ENCODE results near the gene CLEC11A. TPM values are rescaled to one million over a fixed set of nuclear protein-coding genes. Genes with fewer than 3 reads are reported as not detected.

CLEC11A gene
- total and polyA plus RNA-seq, 9 of the 15 experiments (the other 6 are each of a cell fraction or from before 2014, with no cell fraction given) = 0.39 to 43.9 (median 3.4) TPM

DNA sequence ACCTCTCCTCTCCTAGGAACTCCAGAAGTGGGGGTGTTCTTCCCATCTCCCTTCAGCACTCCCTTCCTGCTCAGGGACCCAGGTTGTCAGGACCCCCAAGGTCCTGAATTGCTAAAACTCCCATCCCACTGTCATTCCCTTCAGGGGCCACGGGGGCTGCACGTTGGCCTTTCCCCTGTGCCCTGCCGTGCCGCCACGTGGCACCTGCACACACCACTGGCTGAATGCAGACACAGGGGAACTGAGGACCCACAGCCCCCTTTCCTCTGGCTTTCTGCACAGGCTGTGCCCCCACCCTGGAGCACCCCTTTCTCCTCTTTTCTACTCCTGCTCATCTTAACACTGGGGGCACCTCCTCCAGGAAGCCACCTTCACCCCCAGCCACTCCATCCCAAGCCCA is 12.6 kb upstream of the CLEC11A start:
- no peaks in the 10 kb centered on the region for H3K9me1 ChIP-seq (ENCODE audit: control insufficient read depth, insufficient read depth, low read length)
- no peaks in the 10 kb centered on the region for H3K9me3 ChIP-seq (replicated peaks; ENCODE audit: control insufficient read depth, insufficient read depth, low read depth, low read length)
- no peak overlapping the region for H3K9ac ChIP-seq (ENCODE audit: insufficient read depth in 1 of 2, low read depth in 2 of 2, low read length in 2 of 2)
- H3K27me3 ChIP-seq (ENCODE audit: control insufficient read depth in 2 of 2, insufficient read depth in 2 of 2, low read length in 2 of 2) = peaks cover 2 to 28% of the 10 kb centered on the region in 2 experiments; a peak in 3 of 5 replicates
- H3K79me2 ChIP-seq (ENCODE audit: control insufficient read depth, insufficient read depth, low read length) = no peaks in the 10 kb centered on the region
- CTCF ChIA-PET (ENCODE audit: low intra/inter-chr PET ratio) = no interaction called here
- no peak overlapping the region for H3K27ac ChIP-seq (ENCODE audit: extremely low read depth, low read depth, low read length)
- peaks cover 0 to 5% of the 10 kb centered on the region in 2 experiments; a peak in 2 of 5 replicates for H3K4me1 ChIP-seq (replicated peaks in 1 of 2; ENCODE audit: control insufficient read depth in 2 of 2, insufficient read depth in 2 of 2, low read length in 2 of 2)
- POLR2A ChIA-PET = no interaction called here
- in situ Hi-C loops (cut with MboI) = no loop called here
- BruUV-seq (replicated peaks) = no TSS peak
- DNase-seq (ENCODE audit: extremely low read depth in 1 of 4, low spot score in 3 of 4) (no peak), ATAC-seq (no peak), FAIRE-seq (no peak)
- WGBS (ENCODE audit: insufficient coverage, low coverage, missing lambda C conversion rate) = 20% methylated on average over 5 of the region's 5 CpGs
- H3K4me3 ChIP-seq = no peak overlapping the region
- no peaks in the 10 kb centered on the region for H4K20me1 ChIP-seq (replicated peaks; ENCODE audit: control insufficient read depth, insufficient read depth, low read length)
- H3K4me2 ChIP-seq (ENCODE audit: insufficient read depth, low read length) = no peak overlapping the region
- intact Hi-C loops (cut with micrococcal nuclease) = no loop called here
- H3K36me3 ChIP-seq (ENCODE audit: control insufficient read depth, insufficient read depth, low read length) = no peaks in the 10 kb centered on the region
- H2AFZ ChIP-seq (ENCODE audit: low read depth, low read length) = no peak overlapping the region
- no peak for TF ChIP-seq NR2C1 (IDR thresholded peaks at IDR 0.05)
- no peak for TF ChIP-seq NR2C1 (tag; IDR thresholded peaks at IDR 0.05)
- TF ChIP-seq HIVEP1 (CRISPR knock-in tag; IDR thresholded peaks at IDR 0.05) = no peak
- no peak for TF ChIP-seq KHSRP (IDR thresholded peaks at IDR 0.05)
- TF ChIP-seq, protein P1, sequence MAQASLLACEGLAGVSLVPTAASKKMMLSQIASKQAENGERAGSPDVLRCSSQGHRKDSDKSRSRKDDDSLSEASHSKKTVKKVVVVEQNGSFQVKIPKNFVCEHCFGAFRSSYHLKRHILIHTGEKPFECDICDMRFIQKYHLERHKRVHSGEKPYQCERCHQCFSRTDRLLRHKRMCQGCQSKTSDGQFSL (CRISPR knock-in tag; IDR thresholded peaks at IDR 0.05) = no peak
- TF ChIP-seq, protein P1 (tag; IDR thresholded peaks at IDR 0.05) = no peak
- TF ChIP-seq, protein P2, sequence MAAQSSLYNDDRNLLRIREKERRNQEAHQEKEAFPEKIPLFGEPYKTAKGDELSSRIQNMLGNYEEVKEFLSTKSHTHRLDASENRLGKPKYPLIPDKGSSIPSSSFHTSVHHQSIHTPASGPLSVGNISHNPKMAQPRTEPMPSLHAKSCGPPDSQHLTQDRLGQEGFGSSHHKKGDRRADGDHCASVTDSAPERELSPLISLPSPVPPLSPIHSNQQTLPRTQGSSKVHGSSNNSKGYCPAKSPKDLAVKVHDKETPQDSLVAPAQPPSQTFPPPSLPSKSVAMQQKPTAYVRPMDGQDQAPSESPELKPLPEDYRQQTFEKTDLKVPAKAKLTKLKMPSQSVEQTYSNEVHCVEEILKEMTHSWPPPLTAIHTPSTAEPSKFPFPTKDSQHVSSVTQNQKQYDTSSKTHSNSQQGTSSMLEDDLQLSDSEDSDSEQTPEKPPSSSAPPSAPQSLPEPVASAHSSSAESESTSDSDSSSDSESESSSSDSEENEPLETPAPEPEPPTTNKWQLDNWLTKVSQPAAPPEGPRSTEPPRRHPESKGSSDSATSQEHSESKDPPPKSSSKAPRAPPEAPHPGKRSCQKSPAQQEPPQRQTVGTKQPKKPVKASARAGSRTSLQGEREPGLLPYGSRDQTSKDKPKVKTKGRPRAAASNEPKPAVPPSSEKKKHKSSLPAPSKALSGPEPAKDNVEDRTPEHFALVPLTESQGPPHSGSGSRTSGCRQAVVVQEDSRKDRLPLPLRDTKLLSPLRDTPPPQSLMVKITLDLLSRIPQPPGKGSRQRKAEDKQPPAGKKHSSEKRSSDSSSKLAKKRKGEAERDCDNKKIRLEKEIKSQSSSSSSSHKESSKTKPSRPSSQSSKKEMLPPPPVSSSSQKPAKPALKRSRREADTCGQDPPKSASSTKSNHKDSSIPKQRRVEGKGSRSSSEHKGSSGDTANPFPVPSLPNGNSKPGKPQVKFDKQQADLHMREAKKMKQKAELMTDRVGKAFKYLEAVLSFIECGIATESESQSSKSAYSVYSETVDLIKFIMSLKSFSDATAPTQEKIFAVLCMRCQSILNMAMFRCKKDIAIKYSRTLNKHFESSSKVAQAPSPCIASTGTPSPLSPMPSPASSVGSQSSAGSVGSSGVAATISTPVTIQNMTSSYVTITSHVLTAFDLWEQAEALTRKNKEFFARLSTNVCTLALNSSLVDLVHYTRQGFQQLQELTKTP (IDR thresholded peaks at IDR 0.05; ENCODE audit: low read depth in 1 of 2, partially characterized antibody in 2 of 2) = no peak
- TF ChIP-seq FUS (optimal IDR thresholded peaks at IDR 0.05; ENCODE audit: low read depth, low read length) = no peak
- TF ChIP-seq, protein P3, sequence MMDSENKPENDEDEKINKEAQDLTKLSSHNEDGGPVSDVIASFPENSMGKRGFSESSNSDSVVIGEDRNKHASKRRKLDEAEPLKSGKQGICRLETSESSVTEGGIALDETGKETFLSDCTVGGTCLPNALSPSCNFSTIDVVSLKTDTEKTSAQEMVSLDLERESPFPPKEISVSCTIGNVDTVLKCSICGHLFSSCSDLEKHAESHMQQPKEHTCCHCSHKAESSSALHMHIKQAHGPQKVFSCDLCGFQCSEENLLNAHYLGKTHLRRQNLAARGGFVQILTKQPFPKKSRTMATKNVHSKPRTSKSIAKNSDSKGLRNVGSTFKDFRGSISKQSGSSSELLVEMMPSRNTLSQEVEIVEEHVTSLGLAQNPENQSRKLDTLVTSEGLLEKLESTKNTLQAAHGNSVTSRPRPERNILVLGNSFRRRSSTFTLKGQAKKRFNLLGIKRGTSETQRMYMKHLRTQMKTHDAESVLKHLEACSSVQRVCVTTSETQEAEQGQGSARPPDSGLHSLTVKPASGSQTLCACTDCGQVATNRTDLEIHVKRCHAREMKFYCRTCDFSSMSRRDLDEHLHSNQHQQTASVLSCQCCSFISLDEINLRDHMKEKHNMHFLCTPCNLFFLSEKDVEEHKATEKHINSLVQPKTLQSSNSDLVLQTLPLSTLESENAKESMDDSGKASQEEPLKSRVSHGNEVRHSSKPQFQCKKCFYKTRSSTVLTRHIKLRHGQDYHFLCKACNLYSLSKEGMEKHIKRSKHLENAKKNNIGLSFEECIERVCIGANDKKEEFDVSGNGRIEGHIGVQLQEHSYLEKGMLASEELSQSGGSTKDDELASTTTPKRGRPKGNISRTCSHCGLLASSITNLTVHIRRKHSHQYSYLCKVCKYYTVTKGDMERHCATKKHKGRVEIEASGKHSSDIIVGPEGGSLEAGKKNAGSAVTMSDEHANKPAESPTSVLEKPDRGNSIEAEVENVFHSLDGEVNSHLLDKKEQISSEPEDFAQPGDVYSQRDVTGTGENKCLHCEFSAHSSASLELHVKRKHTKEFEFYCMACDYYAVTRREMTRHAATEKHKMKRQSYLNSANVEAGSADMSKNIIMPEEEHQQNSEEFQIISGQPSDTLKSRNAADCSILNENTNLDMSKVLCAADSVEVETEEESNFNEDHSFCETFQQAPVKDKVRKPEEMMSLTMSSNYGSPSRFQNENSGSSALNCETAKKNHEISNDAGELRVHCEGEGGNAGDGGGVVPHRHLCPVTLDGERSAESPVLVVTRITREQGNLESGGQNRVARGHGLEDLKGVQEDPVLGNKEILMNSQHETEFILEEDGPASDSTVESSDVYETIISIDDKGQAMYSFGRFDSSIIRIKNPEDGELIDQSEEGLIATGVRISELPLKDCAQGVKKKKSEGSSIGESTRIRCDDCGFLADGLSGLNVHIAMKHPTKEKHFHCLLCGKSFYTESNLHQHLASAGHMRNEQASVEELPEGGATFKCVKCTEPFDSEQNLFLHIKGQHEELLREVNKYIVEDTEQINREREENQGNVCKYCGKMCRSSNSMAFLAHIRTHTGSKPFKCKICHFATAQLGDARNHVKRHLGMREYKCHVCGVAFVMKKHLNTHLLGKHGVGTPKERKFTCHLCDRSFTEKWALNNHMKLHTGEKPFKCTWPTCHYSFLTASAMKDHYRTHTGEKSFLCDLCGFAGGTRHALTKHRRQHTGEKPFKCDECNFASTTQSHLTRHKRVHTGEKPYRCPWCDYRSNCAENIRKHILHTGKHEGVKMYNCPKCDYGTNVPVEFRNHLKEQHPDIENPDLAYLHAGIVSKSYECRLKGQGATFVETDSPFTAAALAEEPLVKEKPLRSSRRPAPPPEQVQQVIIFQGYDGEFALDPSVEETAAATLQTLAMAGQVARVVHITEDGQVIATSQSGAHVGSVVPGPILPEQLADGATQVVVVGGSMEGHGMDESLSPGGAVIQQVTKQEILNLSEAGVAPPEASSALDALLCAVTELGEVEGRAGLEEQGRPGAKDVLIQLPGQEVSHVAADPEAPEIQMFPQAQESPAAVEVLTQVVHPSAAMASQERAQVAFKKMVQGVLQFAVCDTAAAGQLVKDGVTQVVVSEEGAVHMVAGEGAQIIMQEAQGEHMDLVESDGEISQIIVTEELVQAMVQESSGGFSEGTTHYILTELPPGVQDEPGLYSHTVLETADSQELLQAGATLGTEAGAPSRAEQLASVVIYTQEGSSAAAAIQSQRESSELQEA (IDR thresholded peaks at IDR 0.05; ENCODE audit: low read depth) = no peak
- no peak for TF ChIP-seq ZNF165 (CRISPR knock-in tag; IDR thresholded peaks at IDR 0.05; ENCODE audit: borderline replicate concordance)
